COLO668 (cell line): ENCODE measurements around the gene GNB5.
A peak's percentile ranks its signal among the peaks of the same experiment; 100 is the strongest.

Experiments used
- DNase-seq: peaks from one replicate; lab custom pipeline; 2025; ENCODE audit not compliant: unreplicated experiment; lab: John Stamatoyannopoulos, UW

The GNB5 gene

DNA sequence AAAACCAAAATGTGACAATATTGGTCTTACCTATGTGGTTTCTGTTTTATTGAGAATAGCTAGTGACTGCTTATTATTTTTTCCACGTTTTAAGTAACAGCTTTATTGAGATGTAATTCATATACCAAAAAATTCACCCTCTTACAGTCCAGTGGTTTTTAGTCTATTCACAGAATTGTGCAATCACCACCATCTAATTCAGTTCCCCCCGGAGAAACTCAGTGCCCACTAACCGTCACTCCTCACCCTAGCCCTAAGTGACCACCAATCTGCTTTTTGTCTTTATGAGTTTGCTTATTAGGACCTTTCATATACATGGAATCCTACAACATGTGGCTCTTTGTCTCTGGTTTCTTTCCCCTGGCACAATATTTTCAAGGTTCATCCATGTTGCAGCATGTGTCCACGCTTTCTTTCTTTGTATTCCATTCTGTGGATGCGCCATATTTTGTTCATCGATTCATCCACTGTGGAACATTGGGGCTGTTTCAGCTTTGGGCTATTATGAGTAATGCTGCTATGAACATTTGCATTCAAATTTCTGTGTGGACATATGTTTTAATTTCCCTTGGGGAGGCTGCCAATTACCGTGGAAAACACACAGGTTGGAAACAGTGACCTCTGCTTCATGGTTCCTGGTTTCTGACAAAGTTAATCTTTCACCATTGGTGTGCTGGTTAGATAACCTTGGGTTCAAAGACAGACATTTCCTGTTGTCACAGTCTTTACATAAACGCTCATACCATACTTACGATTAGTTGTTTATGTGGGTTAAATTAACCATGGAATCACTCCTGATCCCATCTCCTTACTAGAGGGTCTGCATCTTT lies 75.4 kb downstream of the GNB5 start:
- no peak for DNase-seq

DNA sequence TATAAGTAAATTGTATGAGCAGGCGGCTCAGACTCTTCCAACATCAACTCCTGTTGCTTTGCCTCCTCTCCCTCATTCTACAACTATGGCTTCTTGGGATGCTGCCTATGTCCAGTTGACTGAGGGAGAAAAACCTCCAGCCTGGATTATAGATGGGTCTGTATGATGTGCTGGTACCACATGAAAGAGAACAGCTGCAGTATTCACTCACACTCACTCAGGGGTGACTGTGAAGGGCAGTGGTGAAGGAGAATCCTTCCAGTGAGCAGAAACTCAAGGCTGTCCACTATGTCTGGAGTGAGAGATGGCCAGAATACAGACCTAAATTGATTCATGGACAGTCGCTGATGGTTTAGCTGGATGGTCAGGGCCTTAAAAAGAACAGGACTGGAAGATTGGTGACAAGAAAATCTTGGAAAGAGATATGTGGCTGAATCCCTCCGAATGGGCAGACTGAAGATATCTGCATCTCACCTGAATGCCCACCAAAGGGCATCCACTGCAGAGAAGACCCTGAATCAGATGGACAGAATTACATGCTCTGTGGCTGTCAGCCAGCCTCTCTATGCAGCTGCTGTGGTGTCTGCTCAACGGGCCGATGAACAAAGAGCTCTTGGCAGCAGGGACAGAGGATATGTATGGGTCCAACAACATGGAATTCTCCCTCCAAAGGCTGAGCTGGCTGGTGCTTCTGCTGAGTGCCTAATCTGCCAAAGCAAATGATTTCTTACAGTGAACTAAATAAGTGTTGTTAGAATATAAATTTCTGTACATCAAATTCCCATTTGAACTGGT lies 76.7 kb downstream of the GNB5 start:
- no peak for DNase-seq

DNA sequence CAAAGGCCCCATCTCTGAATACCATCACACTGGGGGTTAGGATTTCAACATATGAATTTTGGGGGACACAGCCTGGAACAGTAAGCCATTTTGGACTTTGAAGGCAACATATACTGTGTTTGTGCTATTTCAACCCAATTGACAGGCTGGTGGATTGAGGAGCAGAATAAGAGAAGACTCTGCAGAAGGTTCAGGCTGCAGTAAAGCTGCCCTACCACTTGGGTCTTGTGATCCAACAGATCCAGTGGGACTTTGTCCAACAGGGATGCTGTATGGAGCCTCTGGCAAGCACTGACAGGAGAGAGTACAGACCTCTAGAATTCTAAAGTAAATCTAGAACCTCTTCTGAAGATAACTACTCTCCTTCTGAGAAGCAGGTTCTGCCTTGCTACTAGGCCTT lies 77.5 kb downstream of the GNB5 start:
- no peak for DNase-seq

DNA sequence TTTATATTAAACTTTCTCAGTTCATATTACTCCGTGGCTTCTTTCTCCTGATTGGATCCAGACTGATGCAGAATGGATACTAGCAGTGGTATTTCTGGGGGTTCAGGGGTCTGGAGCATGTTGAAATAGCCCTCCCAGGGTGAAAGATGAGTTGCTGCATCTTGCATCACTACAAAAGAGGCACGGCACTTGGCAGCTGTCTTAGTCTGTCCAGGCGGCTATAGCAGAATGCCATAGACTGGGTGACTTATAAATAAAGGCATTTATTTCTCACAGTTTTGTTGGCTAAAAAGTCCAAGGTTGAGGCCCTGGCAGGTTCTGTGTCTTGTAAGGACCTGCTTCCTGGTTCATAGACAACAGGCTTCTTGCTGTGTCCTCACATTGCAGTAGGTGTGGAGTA lies 78.0 kb downstream of the GNB5 start:
- DNase-seq: no peak

DNA sequence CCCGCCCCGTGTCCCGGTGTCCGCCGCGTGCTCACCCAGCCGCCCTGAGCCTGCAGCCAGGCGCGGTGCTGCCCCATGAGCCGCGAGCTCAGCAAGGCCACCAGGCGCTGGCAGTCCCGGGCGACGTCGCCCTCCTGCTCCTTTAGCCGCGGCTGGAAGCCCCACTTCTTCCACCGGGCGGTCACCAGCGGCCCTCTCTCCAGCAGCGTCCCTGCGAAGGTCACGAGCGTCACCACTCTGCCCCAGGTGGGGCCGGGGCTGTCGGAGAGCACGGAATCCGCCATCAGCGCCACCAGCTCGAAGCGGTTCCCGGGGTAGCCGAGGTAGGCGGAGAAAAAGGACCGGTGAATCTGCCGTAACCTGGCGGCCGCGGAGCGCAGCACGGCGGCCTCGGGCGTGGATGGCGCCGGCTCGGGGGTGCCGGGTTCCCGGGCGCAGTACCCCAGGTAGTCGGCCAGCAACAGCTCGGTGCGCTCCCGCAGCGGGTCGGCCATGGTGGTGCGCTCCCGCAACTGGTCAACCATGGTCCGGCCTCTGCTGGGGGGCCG lies 78.9 kb downstream of the GNB5 start:
- DNase-seq: peak; percentile 76

DNA sequence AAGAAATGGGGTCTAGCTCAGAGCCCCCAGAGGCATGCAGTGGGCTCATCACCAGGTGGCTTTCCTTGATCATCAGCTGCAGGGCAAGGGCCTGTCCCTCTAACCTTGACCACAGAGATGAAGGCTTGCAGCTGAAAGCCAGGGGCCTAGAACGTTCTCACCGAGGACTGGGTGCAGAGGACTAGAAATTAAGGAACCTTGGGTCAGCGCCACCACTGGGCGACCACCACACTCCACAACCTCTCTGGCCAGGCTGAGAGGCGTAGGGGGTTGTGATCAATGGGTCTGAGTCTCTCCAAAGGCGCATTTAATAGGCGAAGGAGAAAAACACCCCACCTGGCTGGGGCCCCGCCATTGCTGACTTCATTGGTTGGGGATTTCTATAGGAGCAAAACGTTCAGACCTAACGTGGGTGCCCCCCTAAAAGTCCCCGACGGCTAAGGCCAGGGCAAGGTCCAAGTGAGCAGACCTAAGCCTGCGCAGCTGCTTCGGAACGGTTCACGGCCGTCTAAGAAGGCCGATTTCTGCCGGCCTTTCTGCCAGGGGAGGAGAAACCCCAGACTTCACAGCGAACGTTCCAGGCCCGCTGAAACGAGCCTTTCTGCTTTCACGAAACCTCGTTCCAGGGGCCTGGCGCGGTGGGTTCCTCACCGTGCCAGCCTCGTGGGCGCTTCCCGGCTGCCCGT lies 79.5 kb downstream of the GNB5 start:
- no peak for DNase-seq

DNA sequence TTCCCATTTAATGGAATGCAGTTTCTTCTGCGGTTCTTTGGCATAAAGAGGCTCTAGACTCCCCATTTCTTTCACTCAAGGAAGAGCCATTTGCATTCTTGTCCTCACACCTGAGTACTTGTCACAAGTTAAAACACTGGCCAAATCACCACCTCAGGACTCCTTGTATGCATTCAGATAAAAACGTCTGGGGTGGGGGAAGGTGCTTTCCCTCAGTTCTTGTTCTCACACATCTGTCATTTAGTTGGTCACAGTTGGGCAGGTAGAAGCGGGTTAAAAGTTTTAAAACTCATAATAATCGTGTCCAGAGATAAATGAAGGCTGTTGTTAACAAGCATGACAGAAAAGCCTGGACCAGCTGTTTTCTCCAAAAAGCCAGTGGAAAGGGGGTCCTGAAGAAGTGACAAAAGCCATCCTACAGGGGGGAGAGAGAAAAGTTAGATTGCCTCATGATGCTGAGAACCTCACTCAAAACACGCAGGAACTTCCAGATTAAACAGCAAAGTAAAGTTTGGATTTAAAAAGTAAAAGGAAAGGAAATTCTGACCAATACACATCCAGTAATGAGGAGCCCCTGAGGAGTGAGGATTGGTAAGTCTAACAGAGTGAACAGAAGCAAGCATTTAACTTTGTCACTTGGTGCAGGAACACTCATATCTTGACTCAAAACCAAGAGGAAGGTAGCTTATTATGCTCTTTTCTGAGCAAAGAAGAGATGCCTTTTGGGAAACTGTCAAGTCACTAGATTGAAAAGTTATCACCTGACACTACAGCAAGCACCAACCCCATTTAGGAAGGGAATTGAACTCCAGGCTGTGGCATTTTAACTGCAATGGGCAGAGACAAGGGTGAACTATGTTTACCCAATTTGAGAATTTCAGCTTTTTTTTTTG lies 81.4 kb downstream of the GNB5 start:
- no peak for DNase-seq

DNA sequence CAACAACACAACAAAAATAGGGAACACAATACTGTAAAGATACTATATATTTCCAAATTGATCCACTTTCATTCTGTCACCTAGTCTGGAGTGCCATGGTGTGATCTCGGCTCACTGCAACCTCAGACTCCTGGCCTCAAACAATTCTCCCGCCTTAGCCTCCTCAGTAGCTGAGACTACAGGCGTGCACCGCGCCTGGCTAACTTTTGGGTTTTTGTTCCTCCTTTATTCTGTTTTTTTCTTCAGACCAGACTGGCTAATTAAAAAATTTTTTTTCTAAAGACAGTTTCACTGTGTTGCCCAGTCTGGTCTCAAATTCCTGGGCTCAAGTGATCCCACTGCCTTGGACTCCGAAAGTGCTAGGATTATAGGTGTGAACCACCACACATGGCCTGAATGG lies 84.0 kb downstream of the GNB5 start:
- DNase-seq: no peak

DNA sequence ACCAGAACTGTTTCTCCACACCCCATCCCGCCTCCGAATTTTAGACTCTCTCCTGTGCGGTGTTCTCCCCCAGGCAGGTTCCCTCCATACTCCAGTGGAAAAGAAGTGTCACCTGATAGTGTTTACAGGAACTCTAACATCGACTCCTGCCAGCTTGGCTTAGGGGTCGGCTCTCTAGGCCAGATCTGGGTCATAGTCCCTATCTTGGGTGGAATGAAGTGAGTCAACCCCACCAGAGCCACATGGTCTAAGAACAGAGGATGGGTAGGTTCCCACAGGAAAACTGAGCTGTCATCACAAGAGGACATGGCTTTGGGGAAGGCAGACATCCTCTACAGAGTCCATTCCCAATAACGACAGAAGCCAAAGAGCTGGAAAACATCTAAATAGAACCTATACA lies 84.6 kb downstream of the GNB5 start:
- DNase-seq: no peak

DNA sequence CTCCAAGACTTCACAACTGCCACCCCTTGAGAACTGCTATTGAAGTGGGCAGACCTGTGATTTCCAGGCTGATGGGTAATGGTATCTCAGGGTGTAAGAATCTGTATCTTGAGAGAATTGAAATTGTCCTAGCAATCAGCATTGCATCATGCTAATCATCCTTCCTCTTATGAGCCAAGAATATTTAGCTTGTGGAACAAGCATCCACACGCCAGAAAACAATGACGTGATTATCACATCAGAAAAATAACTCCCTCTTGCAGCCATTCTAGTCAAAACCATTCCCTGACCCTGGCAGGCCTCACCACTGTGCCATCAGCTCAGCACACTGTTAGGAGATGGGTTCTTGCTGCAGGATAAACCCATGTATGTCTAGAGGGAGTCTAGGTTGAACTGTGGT lies 85.3 kb downstream of the GNB5 start:
- DNase-seq: no peak

DNA sequence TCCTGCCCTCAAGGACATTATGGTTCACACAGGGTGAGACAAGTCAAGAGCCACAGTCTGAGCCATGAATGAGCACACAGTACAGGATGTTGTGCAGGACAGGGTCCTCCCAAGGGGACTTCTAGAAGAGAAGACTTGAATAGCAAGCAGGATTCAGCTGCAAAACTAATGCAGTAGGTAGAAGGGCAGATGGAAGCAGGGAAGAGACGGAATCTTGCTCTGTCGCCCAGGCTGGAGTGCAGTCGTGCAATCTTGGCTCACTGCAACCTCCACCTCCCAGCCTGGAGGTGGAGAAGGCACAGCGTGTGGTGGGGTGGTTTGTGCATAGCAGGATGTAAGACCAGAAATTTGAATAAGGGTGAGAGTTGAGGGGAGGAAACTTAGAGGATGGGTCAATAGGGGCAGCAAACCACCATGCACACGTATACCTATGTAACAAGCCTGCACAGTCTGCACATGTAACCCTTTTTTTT lies 86.6 kb downstream of the GNB5 start:
- DNase-seq: no peak

DNA sequence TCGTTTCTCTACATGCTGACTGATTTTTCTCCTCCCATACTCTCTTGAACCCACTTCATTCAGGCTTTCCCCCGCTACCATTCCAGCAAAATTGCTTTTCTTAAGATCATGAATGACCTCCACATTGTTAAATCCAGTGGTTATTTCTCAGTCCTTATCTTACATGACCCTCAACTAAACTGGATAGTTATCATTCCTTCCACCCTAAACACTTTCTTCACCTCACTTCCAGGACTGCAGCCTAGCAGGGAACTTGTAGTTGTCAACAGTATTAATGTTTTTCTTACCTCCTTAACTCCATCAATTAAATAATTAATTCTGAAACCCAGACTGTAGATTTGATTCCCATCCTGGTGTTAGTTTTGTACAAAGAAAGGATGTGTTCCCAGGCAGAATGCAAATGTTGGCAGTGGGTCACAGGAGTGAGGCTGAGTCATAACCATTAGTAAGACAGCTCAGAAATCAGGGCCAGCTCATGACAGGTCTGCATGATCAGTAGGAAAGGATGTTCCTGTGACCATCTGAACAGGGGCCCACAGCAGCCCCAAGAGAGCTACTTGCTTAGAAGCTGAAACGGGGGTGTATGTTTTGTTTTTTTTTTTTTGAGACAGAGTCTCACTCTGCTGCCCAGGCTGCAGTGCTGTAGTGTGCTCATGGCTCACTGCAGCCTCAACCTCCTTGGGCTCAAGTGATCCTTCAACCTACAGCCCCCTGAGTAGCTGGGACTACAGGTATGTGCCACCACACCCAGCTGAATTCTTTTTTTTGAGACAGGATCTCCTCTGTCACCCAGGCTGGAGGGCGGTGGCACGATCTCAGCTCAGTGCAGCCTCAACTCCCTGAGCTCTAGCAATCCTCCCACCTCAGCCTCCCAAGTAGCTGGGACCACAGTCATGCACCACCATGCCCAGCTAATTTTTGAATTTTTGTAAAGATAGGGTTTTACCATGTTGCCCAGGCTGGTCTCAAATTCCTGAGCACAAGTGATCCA lies 87.7 kb downstream of the GNB5 start:
- DNase-seq: no peak

DNA sequence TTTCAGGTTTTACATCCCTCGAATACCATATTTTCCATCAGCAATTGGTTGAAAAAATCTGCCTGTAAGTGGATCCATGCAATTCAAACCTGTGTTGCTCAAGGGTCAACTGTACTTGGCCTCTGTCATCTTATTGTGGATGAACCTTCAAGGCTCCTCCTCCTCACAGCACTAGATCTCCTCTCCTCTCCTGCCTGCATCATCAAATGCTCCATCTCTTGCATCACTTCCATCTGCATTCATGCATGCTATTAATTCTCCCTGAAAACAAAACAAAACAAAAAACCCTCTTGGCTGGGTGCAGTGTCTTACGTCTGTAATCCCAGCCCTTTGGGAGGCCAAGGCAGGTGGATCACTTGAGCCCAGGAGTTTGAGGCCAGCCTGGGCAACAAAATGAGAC lies 88.7 kb downstream of the GNB5 start:
- DNase-seq: no peak

DNA sequence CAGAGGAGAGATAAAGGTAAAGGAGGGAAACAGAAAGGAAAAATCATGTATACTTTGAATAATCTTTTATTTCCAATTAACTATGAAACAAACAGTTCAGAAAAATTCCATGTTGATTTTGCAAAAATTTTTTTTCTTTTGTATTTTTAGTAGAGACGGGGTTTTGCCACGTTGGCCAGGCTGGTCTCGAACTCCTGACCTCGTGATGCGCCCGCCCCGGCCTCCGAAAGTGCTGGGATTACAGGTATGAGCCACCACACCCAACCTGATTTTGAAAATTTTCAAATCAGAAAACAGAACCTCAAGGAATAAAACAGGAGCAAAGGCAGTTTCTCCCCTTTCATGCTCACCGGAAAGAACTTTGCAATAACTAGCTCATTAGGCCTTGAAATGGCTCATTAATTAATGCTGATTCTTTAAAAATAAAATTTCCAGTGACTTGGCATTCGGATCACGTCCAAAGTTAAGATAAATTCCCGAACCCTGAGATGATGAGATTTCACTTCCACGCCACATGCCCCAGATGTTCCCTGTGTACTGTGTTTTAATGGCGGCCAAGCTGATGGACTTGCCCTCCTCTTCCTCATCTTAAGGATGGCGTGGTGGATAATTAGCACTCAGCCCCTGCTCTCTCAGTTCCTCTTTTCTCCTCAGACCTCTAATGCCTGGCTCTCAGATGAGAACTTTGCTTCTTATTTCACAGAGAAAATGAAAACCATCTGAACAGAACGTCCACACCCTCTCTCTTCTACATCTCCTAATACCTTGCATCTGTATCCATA lies 89.5 kb downstream of the GNB5 start:
- DNase-seq: no peak

DNA sequence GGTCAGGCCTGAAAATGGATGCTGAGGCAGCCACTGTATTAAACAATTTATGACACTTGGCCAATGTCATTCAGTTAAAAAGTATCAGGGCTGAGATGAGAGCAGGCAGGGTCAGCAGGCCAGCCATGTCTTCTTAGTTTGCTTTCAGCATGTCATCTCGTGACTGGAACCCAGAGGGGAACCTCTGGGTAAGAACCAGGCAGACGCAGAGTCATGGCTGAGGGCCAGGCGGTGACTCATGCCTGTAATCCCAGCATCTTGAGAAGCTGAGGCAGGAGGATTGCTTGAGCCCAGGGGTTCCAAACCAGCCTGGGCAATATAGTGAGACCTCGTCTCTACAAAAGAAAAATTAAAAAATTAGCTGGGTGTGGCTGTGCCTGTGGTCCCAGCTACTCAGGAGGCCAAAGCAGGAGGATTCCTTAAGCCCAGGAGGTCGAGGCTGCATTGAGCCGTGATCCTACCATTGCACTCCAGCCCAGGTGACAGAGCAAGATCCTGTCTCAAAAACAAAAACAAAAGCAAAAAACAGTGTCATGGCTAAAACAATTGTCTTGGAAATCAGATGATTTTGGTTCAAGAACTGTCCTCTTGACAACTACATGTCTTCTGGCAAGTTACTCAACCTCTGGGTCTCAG lies 90.3 kb downstream of the GNB5 start:
- no peak for DNase-seq

DNA sequence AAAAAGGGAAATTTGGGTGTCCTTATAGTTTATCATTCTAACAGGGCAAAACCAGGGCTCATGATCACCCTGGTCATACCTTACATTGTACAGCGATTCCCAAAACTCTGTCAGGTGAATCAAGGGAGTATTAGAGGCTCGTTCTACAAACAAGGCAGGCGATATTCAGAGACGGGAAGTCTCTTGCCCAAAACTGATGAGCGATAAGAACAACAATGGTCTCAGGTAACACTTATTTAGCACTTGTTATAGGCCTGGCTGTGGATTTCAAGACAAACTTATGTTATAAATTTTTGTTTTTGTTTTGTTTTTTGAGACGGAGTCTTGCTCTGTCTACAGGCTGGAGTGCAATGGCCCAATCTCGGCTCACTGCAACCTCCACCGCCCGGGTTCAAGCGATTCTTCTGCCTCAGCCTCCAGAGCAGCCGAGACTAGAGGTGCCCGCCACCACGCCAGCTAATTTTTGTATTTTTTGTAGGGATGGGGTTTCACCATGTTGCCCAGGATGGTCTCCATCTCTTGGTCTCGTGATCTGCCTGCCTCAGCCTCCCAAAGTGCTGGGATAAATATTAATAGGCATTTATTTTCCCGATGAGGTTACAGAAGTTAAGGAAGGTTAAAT lies 91.4 kb downstream of the GNB5 start:
- no peak for DNase-seq

DNA sequence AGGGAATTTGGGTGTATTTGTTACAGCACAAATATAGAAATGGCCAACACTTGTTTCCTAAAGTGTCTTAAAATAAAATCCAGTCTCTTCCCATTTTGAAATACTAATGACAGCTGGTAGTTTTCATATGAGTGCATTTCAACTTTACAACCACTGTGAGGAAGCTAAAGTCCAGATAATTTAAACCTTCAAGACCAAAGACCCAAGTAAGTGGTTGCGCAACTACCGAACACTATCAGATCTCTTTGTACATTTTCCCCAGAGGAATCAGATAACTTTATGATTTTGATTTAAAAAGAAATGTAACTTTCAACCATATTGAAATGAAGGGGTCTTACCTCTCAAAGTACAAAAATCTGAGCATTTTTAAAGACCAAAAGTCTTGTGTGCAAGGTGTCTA lies 92.9 kb downstream of the GNB5 start:
- no peak for DNase-seq

DNA sequence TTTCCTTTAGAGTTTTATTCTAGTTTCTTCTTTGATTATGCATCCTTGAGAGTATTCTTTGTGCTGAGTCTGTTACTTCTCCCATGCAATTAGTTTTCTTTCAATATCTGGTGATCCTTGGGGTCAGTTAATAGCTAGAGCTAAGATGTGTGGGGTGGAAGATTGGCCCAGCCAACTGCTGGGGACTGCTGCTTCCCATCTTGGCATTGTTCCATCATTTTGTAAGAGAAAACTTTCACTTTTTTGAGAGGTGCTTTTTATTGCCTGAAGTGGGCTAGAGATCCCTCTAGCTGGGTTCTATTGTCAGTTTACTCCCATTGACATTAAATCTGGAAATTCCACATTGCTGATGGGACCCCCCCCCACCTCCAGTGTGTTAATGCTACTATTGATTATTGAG lies 94.0 kb downstream of the GNB5 start:
- DNase-seq: no peak
